Mononuclear cell (primary cell): ENCODE measurements around the gene SLC6A8. TPM values are rescaled to one million over a fixed set of nuclear protein-coding genes. Genes with fewer than 3 reads are reported as not detected.

ENCODE experiments used
- H3K27me3 ChIP-seq: 2 replicates; pipeline ENCODE4 v1.6.0; 2011; ENCODE audit warnings: low read length, control low read depth; ENCODE audit not compliant: insufficient read depth
- H3K4me1 ChIP-seq: 2 replicates; pipeline ENCODE4 v1.5.1; 2011; ENCODE audit warnings: mild to moderate bottlenecking, low read length, control low read depth; ENCODE audit not compliant: insufficient read depth
- H3K4me3 ChIP-seq: 2 replicates; pipeline ENCODE4 v1.5.1; 2011; ENCODE audit warnings: mild to moderate bottlenecking, low read length, moderate library complexity
- H3K9me3 ChIP-seq: 2 replicates; pipeline ENCODE4 v1.5.1; 2011; ENCODE audit warnings: low read depth, mild to moderate bottlenecking, control low read depth, low read length
- total RNA-seq: library from RNA; depleted of rRNA; stranded (reverse); fragments of >200 nt; gene quantifications from one replicate; pipeline ENCODE4 v1.2.3, GENCODE V29; 2012

Gene SLC6A8
- 0.94 TPM for total RNA-seq

GRCh38 chrX:153687121-153688039, at the start of gene SLC6A8:
Gene SLC6A8 (plus strand): TSS chrX:153687926. CDS start chrX:153688575, 649 bp downstream.
- Histone ChIP-seq H3K9me3 (no peaks in the 10 kb centered on the region), H3K4me3 (no peak within 1 kb of the TSS), H3K4me1 (no peaks in the 10 kb centered on the region), H3K27me3 (no peaks in the 10 kb centered on the region)

- H3K27me3 ChIP-seq = peaks cover 4% of the 10 kb centered on the region
- H3K9me3 ChIP-seq = no peaks in the 10 kb centered on the region
- H3K4me3 ChIP-seq = no peak overlapping the region
- H3K4me1 ChIP-seq = no peaks in the 10 kb centered on the region
These were observed 49.7 kb upstream of the SLC6A8 start for GRCh38 chrX:153638041-153638371.

GRCh38 chrX:153638436-153639176, 49.1 kb upstream of the SLC6A8 start:
- Histone ChIP-seq H3K9me3 (no peaks in the 10 kb centered on the region), H3K4me1 (no peaks in the 10 kb centered on the region), H3K4me3 (no peak overlapping the region), H3K27me3 (peaks cover 4% of the 10 kb centered on the region)

GRCh38 chrX:153639177-153640044, 48.3 kb upstream of the SLC6A8 start:
- Histone ChIP-seq H3K9me3 (no peaks in the 10 kb centered on the region), H3K4me3 (no peak overlapping the region), H3K4me1 (no peaks in the 10 kb centered on the region), H3K27me3 (peaks cover 4% of the 10 kb centered on the region)

- no peaks in the 10 kb centered on the region for H3K9me3 ChIP-seq
- H3K4me3 ChIP-seq = no peak overlapping the region
- peaks cover 10% of the 10 kb centered on the region for H3K27me3 ChIP-seq
- H3K4me1 ChIP-seq = no peaks in the 10 kb centered on the region
These were observed 47.6 kb upstream of the SLC6A8 start for GRCh38 chrX:153640045-153640686.

GRCh38 chrX:153640736-153641575, 46.8 kb upstream of the SLC6A8 start:
- Histone ChIP-seq H3K4me3 (no peak overlapping the region), H3K27me3 (peaks cover 13% of the 10 kb centered on the region), H3K4me1 (no peaks in the 10 kb centered on the region), H3K9me3 (no peaks in the 10 kb centered on the region)

- Histone ChIP-seq H3K27me3 (peaks cover 19% of the 10 kb centered on the region), H3K4me1 (no peaks in the 10 kb centered on the region), H3K4me3 (no peak overlapping the region), H3K9me3 (no peaks in the 10 kb centered on the region)
These were observed 46.1 kb upstream of the SLC6A8 start for GRCh38 chrX:153641627-153642026.

- Histone ChIP-seq H3K9me3 (no peaks in the 10 kb centered on the region), H3K4me3 (no peak overlapping the region), H3K27me3 (peaks cover 19% of the 10 kb centered on the region), H3K4me1 (no peaks in the 10 kb centered on the region)
These were observed 45.6 kb upstream of the SLC6A8 start for GRCh38 chrX:153642051-153642654.

GRCh38 chrX:153642655-153643430, 44.9 kb upstream of the SLC6A8 start:
- Histone ChIP-seq H3K4me3 (no peak overlapping the region), H3K9me3 (no peaks in the 10 kb centered on the region), H3K27me3 (peaks cover 19% of the 10 kb centered on the region), H3K4me1 (no peaks in the 10 kb centered on the region)

GRCh38 chrX:153643431-153644351, 44.0 kb upstream of the SLC6A8 start:
- Histone ChIP-seq H3K4me3 (no peak overlapping the region), H3K27me3 (peaks cover 19% of the 10 kb centered on the region), H3K9me3 (no peaks in the 10 kb centered on the region), H3K4me1 (no peaks in the 10 kb centered on the region)

GRCh38 chrX:153644356-153645125, 43.2 kb upstream of the SLC6A8 start:
- Histone ChIP-seq H3K4me3 (no peak overlapping the region), H3K9me3 (no peaks in the 10 kb centered on the region), H3K27me3 (peaks cover 19% of the 10 kb centered on the region), H3K4me1 (no peaks in the 10 kb centered on the region)
